K562 (cell line): ENCODE results near the gene ABCA13. TPM values are rescaled to one million over a fixed set of nuclear protein-coding genes. Genes with fewer than 3 reads are reported as not detected.

Experiments
- ATAC-seq: fragments of 200-7000 bp; cut with Tn5 transposase; 3 replicates; pipeline ENCODE4 v1.9.1; 2020; ENCODE audit warnings: moderate library complexity
- BruUV-seq: library from RNA; stranded (reverse); fragments of 400-500 nt; replicated peaks from 2 replicates; lab custom pipeline; 2021; lab: Mats Ljungman, UMichigan
- CTCF ChIA-PET: fragments of 300-600 bp; formaldehyde crosslinking; extraction: SDS; loops from one replicate; lab custom pipeline; 2021; ENCODE audit warnings: low intra/inter-chr PET ratio; lab: Yijun Ruan, JAX
- POLR2A ChIA-PET: fragments of 300-600, 350-650 bp; sonication (Branson Sonifier 250); formaldehyde crosslinking; extraction: SDS; loops from one replicate; lab custom pipeline; 2021; ENCODE audit warnings: antibody characterized with exemption, inconsistent platforms; lab: Yijun Ruan, JAX
- DNase-seq, 4 experiments: peaks; one replicate each; pipeline versions ENCODE4 v3.0.0 to v3.0.0-alpha.2; 2011 to 2018; ENCODE audit warnings: low spot score in 3 of 4, mixed read lengths in 3 of 4; ENCODE audit errors: extremely low read depth in 1 of 4
- FAIRE-seq: peaks from 2 replicates; lab custom pipeline; 2011; peaks lifted over from hg19 to GRCh38; lab: Jason Lieb, UNC
- H2AFZ ChIP-seq: 2 replicates; pipeline ENCODE4 v1.6.0; 2011; ENCODE audit warnings: low read depth, low read length, control low read depth, inconsistent platforms
- H3K27ac ChIP-seq: fragments of 200-600 bp; 3 replicates; pipeline ENCODE4 v1.8.0; 2011; ENCODE audit warnings: low read depth, mild to moderate bottlenecking, control low read depth, inconsistent platforms, low read length, moderate library complexity, mixed read lengths; ENCODE audit errors: extremely low read depth
- H3K27me3 ChIP-seq, 2 experiments: fragments of 300-600 bp in 1 of 2; 2 replicates in 1 of 2; 3 replicates in 1 of 2; pipeline versions ENCODE4 v1.6.0 to v1.8.0; 2011; ENCODE audit warnings: inconsistent platforms in 2 of 2, low read length in 2 of 2, mild to moderate bottlenecking in 1 of 2, mixed read lengths in 1 of 2, moderate library complexity in 1 of 2; ENCODE audit not compliant: control insufficient read depth in 2 of 2, insufficient read depth in 2 of 2
- H3K36me3 ChIP-seq: fragments of 300-600 bp; 3 replicates; pipeline ENCODE4 v1.8.0; 2011; ENCODE audit warnings: mild to moderate bottlenecking, low read length, inconsistent platforms; ENCODE audit not compliant: control insufficient read depth, insufficient read depth
- H3K4me1 ChIP-seq, 2 experiments: fragments of 200-600 bp in 1 of 2; replicated peaks in 1 of 2; 2 replicates in 1 of 2; 3 replicates in 1 of 2; pipeline versions ENCODE4 v1.5.1 to v1.8.0; 2011; ENCODE audit warnings: inconsistent platforms in 2 of 2, low read length in 2 of 2, mild to moderate bottlenecking in 1 of 2, mixed read lengths in 1 of 2, moderate library complexity in 1 of 2; ENCODE audit not compliant: control insufficient read depth in 2 of 2, insufficient read depth in 2 of 2
- H3K4me2 ChIP-seq: 2 replicates; pipeline ENCODE4 v1.6.1; 2011; ENCODE audit warnings: low read length, control low read depth, inconsistent platforms, mixed read lengths; ENCODE audit not compliant: insufficient read depth
- H3K4me3 ChIP-seq: fragments of 200-600 bp; sonication (generic), shearing (Covaris generic); 2 replicates; pipeline ENCODE4 v1.5.1; 2016; ENCODE audit warnings: control low read depth, inconsistent platforms
- H3K79me2 ChIP-seq: fragments of 200-600 bp; 3 replicates; pipeline ENCODE4 v1.8.0; 2011; ENCODE audit warnings: low read length, inconsistent platforms; ENCODE audit not compliant: control insufficient read depth, insufficient read depth
- H3K9ac ChIP-seq, 2 experiments: 2 replicates each; pipeline versions ENCODE4 v1.6.0 to v1.6.1; 2011; ENCODE audit warnings: low read depth in 2 of 2, low read length in 2 of 2, control low read depth in 1 of 2, inconsistent platforms in 1 of 2, mild to moderate bottlenecking in 1 of 2, mixed read lengths in 1 of 2; ENCODE audit not compliant: insufficient read depth in 1 of 2
- H3K9me1 ChIP-seq: one replicate; pipeline ENCODE4 v1.6.0; 2011; ENCODE audit warnings: inconsistent platforms, mild to moderate bottlenecking, low read length, moderate library complexity; ENCODE audit not compliant: control insufficient read depth, insufficient read depth
- H3K9me3 ChIP-seq: replicated peaks from 2 replicates; pipeline ENCODE4 v1.5.1; 2011; ENCODE audit warnings: low read depth, low read length, inconsistent platforms; ENCODE audit not compliant: control insufficient read depth, insufficient read depth
- H4K20me1 ChIP-seq: replicated peaks from 2 replicates; pipeline ENCODE4 v1.6.1; 2011; ENCODE audit warnings: low read length, inconsistent platforms, mixed read lengths; ENCODE audit not compliant: control insufficient read depth, insufficient read depth
- MYBL2 ChIP-seq, 2 experiments: fragments of 450-650 bp in 1 of 2; sonication (generic) in 1 of 2; formaldehyde crosslinking in 1 of 2; IDR thresholded peaks; 2 replicates each; pipeline versions ENCODE4 v1.6.1 to v1.8.1; 2017 to 2022; ENCODE audit warnings: borderline replicate concordance in 1 of 2, inconsistent platforms in 1 of 2, low read depth in 1 of 2, mild to moderate bottlenecking in 1 of 2, missing genetic modification reagents in 1 of 2, moderate library complexity in 1 of 2
- SFPQ ChIP-seq: fragments of 200-400 bp; formaldehyde crosslinking; IDR thresholded peaks from 2 replicates; pipeline ENCODE4 v1.6.1; 2017; ENCODE audit warnings: mild to moderate bottlenecking, low read depth, low read length, moderate library complexity
- SRSF9 ChIP-seq: fragments of 200-400 bp; formaldehyde crosslinking; IDR thresholded peaks from 2 replicates; pipeline ENCODE4 v1.6.1; 2017; ENCODE audit warnings: low read depth, low read length, borderline replicate concordance
- ZBTB5 ChIP-seq: fragments of 450-650 bp; IDR thresholded peaks from 2 replicates; pipeline ENCODE4 v1.6.1; 2017; ENCODE audit warnings: antibody characterized with exemption
- ZNF143 ChIP-seq: sonication (generic); formaldehyde crosslinking; IDR thresholded peaks from 2 replicates; pipeline ENCODE4 v1.9.0; 2022; ENCODE audit warnings: mild to moderate bottlenecking, missing genetic modification reagents
- WGBS: fragments of 100-300 bp; shearing (Covaris generic); methylation state at CpG from one replicate; pipeline ENCODE4 v1.1.6; 2016; ENCODE audit warnings: low coverage, mixed read lengths; ENCODE audit not compliant: insufficient coverage; ENCODE audit errors: missing lambda C conversion rate; 5-methylcytosine and 5-hydroxymethylcytosine counted together
- in situ Hi-C: fragments of 300-500 bp; cut with MboI; formaldehyde crosslinking; loops from 4 replicates; pipeline ENCODE4 v1.15.0; 2018; ENCODE audit warnings: inconsistent platforms, mixed read lengths
- intact Hi-C: fragments of 100-400 bp; cut with micrococcal nuclease; formaldehyde crosslinking; loops from 2 replicates; pipeline ENCODE4 v1.14.2; 2022
- polyA plus RNA-seq, 8 experiments: library from polyadenylated mRNA; depleted of rRNA in 4 of 8; stranded (reverse) in 5 of 8; unstranded in 3 of 8; fragments of >200 nt; fragmentation: Nextera tagmentation in 2 of 8; fragmentation: Illumina TruSeq in 1 of 8; extraction: Ambion mirVana in 2 of 8; extraction: Trizol in 1 of 8; gene quantifications; 2 replicates each; pipeline versions ENCODE4 v1.2.1 to v1.2.3, GENCODE V29; 2011 to 2014; ENCODE audit warnings: inconsistent platforms in 1 of 8, missing spikeins in 1 of 8
- total RNA-seq, 7 experiments: library from RNA; depleted of rRNA in 6 of 7; stranded (reverse); fragments of >200 nt in 6 of 7; fragmentation: Illumina TruSeq in 2 of 7; extraction: Trizol in 2 of 7; gene quantifications; 2 replicates each; pipeline versions ENCODE4 v1.2.1 to v1.2.3, GENCODE V29; 2011 to 2021; ENCODE audit warnings: low replicate concordance in 1 of 7

The ABCA13 gene
- total and polyA plus RNA-seq, 9 of the 15 experiments (the other 6 are each of a cell fraction or from before 2014, with no cell fraction given) = 0.14 to 1.5 (median 0.38) TPM

DNA sequence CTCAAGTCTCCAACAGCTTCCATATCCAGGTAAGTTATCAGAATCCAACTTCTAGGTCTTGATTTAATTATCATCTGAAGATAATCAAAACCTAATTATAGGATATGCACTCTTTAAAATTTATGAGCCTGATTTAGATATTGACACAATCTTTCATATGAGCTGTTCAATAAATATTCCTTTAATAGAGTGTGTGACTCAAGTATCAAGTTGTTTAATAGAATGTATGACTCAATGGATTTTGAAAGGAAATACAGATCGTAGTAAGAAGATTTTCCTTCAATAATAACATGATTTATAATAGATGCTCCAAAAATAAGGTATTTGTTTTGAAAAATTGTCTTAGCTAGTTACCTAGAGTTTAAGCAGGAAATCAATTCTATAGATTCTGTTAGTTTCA, 97.8 kb downstream of the ABCA13 start:
- no TSS peak for BruUV-seq
- no peak overlapping the region for H3K9ac ChIP-seq
- H3K27ac ChIP-seq = no peak overlapping the region
- intact Hi-C loops = no loop called here
- ATAC-seq (no peak), DNase-seq (no peak), FAIRE-seq (no peak)
- TF ChIP-seq SRSF9 (no peak), ZBTB5 (no peak), ZNF143 (CRISPR knock-in tag) (no peak), MYBL2 (IDR thresholded peaks at IDR 0.05; ENCODE audit: low read depth) (no peak), MYBL2 (CRISPR knock-in tag; IDR thresholded peaks at IDR 0.05; ENCODE audit: borderline replicate concordance) (no peak), SFPQ (no peak)
- no peak overlapping the region for H2AFZ ChIP-seq
- ChIA-PET CTCF (no interaction called here), POLR2A (no interaction called here)
- H3K9me3 ChIP-seq = no peaks in the 10 kb centered on the region
- no peaks in the 10 kb centered on the region for H3K79me2 ChIP-seq
- no peaks in the 10 kb centered on the region for H3K4me1 ChIP-seq
- 0% methylated on average over 1 of the region's 1 CpG for WGBS
- H3K4me2 ChIP-seq = no peak overlapping the region
- H3K36me3 ChIP-seq = no peaks in the 10 kb centered on the region
- no peaks in the 10 kb centered on the region for H4K20me1 ChIP-seq
- H3K4me3 ChIP-seq = no peak overlapping the region
- in situ Hi-C loops = no loop called here
- no peaks in the 10 kb centered on the region for H3K27me3 ChIP-seq
- no peaks in the 10 kb centered on the region for H3K9me1 ChIP-seq
